GM21381 (cell line): ENCODE measurements around the gene NDUFS1.
"Not testable (repeated sequence)": the region's sequence is repeated elsewhere in the genome, so short reads cannot be mapped to it uniquely, and the experiment has no call there.

ENCODE experiments used
- ATAC-seq: cut with Tn5 transposase; IDR thresholded peaks from one replicate; pipeline ENCODE4 v1.9.1; 2021; ENCODE audit warnings: mild to moderate bottlenecking, moderate library complexity; ENCODE audit not compliant: unreplicated experiment

NDUFS1 gene

DNA sequence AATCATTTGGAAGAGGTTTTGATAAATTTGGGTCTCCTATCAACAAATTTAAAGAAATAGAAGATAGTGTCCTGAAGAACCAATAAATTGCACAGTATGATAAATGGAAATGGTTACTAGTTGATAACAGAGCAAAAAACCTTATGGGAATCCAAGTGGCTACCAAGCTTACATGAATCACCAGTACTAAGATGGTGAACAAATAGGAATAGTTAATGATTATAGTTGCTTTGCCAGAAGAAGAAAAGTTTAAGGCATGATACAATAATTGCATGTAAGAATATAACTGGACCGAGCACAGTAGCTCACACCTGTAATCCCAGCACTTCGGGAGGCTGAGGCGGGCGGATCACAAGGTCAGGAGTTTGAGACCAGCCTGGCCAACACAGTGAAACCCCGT is 53.7 kb downstream of the NDUFS1 start:
- ATAC-seq = no peak

DNA sequence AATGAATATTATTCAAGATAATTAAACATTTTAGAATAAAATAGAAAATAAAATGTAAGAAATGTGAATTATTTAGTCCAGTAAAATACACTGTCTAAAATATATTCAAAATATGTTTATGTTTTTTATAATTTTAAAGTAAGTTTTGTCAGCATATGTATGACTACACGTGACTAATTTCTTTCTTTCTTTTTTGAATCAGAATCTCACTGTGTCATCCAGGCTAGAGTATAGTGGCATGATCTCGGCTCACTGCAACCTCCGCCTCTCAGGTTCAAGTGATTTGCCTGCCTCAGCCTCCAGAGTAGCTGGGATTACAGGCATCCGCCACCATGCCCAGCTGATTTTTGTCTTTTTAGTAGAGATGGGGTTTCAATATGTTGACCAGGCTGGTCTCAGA is 54.2 kb downstream of the NDUFS1 start:
- no peak for ATAC-seq

DNA sequence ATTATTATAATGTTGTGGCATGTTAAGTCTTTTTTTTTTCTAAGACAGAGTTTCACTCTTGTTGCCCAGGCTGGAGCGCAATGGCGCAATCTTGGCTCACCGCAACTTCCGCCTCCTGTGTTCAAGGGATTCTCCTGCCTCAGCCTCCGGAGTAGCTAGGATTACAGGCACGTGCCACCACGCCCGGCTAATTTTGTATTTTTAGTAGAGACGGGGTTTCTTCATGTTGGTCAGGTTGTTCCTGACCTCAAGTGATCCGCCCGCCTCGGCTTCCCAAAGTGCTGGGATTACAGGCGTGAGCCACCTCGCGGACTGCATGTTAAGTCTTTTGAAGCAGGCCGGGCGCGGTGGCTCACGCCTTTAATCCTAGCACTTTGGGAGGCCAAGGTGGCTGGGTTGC is 60.4 kb downstream of the NDUFS1 start:
- ATAC-seq = not testable (repeated sequence)

DNA sequence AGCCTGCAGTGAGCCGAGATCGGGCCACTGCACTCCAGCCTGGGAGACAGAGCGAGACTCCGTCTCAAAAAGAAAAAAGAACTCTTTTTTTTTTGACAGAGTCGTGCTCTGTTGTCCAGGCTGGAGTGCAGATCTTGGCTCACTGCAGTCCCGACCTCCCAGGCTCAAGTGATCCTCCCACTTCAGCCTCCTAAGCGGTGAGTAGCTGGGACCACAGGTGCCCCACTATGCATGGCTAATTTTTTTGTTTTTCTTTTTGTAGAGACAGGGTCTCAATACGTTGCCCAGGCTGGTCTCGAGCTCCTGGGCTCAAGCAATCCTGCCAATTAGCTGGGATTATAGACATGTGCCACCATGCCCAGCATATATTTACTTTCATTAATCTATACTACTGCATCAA is 60.8 kb downstream of the NDUFS1 start:
- ATAC-seq = no peak

DNA sequence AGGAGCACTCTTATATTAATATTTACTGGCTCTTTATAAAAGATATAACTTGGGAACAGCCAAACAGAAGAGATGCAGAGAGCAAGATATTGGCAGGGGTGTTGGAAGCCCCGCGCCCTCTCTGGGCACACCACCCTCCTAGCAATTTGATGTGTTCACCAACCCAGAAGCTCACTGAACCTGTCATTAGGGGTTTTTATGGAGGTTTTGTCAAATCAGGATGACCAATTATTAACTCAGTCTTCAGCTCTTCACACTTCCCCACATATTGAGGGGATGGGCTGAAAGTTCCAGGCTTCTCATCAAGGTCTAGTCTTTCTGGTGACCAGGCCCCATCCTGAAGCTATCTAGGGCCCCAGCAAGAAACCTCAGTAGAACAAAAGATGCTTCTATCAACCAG is 62.4 kb downstream of the NDUFS1 start:
- ATAC-seq = no peak

DNA sequence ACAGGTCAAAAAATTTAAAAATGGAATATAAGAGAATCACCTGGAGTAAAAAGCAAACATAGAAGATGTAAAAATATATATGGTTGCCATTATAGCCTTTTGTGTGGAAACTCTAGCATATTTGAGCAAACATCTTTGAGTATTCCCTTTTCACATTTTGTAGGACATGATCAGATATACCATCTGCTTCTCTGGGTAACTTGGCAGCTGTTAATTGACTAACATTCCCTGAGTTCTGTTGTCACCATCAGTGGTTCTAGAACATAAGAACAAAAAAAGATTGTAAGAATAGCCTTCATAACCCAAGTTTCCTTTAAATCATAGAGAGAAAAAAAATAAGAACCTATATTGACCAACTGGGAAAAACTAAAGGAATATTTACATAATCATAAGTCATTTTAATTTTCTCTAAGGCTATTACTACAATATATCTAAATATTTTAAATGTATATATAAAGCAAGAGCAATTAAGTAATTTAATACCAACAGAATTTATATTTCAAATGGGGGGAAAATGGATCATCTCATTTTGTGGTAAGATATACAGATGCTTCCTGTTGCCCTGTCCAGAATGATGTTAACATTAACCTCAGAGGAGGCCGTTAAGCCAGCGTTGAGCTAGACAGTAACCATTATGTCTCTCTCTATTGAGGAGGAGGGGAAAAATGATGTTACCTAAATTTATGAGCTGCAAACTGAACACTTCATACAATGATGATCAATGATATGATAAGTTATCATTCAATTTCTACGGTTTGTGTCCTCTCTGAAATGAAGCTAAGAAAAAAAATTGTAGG is 63.5 kb downstream of the NDUFS1 start:
- ATAC-seq = no peak

DNA sequence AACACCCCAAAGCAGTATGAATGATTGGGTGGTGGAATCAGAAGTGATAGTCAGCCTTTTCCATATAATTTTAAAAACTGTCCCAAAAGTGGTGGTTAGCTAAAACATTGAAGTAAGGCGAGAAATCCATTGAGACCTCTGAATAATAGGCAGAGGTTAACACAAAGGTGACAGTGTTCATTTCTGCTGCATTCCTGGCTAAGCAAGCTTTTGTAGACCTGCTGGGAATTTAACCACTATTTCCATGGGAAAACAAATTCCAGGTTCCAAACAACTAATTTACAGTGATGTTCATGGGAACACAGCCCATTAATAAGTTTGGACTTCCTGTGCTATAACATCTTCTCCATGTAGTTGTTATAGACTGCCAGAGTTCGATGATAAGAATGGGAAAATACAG is 66.9 kb downstream of the NDUFS1 start:
- ATAC-seq = no peak

DNA sequence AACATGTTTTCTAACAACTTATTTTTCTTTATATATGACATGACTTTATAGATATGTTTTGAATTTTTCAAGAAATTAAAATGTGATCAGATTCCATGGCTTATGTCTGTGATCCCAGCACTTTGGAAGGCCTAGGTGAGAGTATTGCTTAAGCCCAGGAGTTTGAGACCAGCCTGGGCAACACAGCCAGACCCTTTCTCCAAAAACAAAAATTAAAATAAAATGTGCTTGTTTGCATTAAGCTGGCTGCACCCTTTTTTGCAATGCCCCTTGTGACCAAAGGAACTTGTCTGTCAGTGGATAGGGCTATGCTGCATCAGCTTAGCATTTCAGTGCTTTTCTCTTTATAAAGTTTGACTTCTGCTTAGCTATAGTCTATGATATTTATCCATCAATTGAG is 71.0 kb downstream of the NDUFS1 start:
- ATAC-seq = no peak

DNA sequence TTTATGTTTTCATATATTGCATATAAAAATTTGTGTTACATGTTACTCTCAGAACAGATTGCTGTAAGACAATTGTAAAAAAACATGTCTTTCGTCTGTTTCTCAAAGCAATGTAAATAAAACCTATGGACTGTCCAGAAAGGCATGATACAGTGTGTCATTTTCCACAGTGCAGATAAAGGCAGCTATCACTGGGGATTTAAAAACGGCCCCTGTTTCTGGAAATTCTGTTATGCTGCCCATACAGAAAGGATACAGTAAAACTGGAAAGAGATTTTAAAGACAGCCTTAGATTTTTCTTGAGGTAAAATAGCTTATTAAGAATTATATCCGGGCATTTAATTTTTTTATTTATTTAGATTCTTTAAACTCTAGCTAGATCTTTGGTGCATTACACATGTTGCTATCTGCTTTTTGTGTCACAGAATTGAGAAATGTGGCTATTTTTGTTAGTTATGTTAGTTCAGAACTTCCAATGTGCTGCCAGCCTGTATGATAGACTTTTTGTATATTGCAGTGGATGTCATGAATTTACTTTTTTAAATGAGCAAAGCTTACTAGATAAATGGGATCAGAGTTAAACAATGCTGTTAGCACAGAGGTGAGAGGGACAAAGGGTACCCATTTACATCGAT is 72.4 kb downstream of the NDUFS1 start:
- no peak for ATAC-seq

DNA sequence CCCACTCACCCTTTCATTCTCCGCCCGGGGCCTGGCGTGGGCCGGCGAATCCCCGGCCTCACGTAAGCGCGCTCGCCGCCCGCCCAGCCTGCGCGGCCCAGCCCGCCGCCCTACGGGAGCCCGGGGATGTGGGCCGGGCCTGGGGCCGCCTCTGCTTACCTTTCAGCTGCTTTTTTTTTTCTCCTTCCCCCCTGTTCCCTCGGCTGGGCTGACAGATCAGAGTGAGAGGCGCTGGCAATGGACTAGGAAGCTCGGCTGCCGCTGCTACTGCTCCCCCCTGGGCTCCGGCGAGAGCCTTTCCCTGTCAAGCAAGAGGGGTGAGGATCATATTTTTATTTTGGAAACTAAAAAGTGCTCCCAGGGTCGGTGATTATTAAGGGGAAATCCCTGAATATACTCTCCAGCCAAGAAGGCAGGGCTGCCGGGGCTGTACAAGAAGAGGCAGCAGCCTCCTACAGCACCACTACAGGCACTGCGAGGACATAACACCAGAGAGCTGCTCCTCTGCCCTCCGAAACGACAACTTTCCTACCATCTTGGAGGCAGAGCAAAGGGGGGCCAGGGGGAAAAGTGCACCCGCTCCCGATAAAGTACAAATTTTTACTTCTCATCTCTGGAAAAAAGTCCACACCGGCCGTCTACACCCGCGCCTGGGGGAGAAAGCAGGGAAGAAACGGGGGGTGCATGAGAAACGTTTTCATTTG is 73.3 kb downstream of the NDUFS1 start, which contains the start of gene INO80D:
TSS of gene INO80D (minus strand) at position 433 of the 704 bp plus-strand sequence. CDS start 23,158 bp downstream, outside the sequence.
- ATAC-seq = peak; percentile 73

DNA sequence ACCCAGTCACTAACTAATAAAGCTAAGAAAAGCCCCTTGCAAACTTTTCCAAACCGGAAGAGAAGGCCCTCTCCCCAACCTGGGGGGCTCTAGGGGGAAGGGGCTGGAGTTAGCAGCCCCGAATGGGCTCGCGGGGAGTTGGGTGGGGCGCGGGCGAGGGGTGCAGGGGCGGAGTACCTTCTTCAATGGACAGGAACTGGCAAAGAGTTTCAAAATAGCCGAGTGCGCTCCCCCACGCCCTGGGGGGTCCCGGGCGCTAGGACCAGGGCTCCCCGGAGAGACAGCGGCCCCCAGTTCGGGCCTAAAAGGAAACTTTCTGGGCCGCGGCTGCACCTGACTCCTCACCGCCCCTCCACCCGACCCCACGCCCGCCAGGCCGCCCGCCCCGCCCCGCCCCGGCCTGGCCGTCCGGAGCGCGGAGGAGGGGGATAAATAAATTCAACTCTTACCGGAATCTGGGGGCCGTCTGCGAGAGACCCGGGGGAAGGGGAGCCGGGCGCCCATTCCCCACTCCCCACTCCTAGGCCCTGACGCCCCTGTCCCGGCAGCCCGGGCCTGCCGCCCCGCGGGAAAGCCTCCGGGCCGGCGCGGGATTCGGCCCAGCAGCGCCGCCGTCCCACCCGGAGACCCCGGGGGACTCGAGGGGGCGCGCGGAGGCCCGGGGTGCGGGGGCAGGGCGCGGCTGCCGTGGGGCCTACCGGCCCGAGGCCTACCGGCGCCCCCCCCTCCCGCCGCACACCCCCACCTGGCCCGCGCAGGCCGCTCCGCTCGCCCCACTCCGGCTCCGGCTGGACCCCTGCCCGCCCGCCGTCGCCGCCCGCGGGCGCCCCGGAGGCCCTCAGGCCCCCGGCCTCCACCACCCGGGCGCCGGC is 74.1 kb downstream of the NDUFS1 start:
- ATAC-seq = peak; percentile 35

DNA sequence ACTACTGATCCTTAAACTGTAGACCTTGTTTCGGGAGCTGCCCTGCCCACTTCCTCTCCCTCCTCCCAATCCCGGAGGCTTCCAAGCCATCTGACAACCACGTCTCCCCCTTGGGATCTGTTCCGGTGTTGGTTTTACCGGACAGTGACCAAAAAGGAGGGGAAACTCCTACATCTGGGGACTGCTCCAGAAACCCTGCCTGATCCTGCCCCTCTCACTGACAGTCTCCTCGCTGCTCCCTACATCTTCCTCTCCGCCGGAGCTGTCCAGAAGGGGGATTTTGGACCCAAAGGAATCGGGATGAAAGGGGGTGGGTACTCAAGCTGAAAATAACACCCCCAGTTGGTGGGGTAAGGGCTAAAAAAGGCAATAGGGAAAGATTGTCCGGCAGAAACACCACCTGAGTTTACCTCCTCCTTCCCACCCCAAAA is 74.8 kb downstream of the NDUFS1 start:
- no peak for ATAC-seq

DNA sequence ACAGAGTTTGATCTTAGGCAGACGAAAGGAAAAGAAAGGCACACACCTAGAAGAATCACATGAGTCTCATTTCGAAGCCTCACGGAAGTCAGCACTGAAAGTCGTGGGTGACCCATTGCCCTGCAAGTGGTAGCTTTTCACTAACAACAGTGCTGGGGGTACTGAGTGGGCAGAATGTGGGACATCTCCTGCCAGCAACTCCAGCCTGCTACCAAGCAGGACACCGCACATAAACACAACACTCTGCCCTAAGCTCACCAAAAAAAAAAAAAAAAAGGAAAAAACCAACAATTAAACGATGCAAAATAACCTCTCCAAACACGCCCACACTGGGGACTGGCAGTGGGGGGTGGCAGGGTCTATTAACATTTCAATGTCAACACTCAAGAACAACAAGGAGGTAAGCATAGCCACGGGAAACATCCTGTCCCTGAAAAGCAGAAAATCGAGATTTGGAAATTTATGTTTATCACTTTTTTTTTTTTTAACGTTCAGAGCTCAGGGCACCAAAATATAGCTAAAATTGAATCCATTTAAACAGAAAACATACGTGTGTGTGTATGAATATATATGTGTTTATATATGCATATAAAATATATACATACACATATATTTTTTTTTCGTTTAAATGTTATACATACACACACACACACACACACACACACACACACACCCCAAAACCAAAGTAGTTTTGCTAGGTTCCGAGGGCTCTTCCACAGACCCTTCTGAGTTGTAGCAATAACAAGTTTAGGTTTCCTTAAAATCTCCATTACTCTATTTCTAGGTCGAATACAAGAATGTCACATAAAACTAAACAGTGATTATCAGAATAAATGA is 75.4 kb downstream of the NDUFS1 start:
- ATAC-seq = no peak

DNA sequence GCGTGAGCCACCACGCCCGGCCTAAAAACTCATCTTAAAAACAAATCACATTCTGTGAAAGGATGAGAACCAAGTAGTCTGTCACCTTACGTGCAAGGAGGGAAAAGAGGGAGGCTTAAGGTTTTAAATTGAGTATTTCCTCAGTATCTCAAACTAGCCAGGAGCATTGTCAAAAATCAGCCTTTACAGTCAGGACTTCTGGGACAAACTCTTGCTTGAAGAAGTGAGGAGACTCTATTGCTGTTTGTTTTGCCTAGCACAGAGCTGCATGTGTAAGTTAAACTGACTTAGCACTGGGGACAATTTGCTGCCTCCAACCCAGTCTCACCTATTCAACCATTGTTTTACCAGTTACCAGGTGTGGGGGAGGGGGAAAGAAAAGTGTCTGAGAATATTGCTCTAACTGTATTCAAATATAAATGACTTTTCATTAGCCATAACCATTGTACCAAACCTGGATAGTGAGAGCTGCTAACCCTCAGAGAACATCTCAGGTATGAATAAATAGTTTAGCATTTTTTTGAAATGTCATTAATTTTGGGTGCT is 76.9 kb downstream of the NDUFS1 start:
- ATAC-seq = no peak

DNA sequence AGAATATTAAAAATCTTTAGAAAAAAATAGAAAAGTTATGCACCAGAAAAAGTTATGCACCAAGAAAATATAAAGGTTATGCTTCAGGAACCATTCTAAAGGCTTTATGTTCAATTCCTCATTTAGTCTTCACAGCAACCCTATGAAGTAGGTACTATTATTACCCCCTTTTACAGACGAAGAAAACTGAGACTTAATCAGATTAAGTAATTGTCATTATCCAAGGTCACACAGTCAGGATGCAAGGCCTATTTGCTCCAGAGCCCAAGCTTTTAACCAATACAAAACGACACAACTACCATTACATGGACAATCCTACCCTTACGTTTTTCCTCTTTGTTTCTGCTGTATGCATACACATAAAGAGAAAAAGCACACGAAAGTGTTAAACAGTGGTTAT is 78.3 kb downstream of the NDUFS1 start:
- ATAC-seq = no peak

DNA sequence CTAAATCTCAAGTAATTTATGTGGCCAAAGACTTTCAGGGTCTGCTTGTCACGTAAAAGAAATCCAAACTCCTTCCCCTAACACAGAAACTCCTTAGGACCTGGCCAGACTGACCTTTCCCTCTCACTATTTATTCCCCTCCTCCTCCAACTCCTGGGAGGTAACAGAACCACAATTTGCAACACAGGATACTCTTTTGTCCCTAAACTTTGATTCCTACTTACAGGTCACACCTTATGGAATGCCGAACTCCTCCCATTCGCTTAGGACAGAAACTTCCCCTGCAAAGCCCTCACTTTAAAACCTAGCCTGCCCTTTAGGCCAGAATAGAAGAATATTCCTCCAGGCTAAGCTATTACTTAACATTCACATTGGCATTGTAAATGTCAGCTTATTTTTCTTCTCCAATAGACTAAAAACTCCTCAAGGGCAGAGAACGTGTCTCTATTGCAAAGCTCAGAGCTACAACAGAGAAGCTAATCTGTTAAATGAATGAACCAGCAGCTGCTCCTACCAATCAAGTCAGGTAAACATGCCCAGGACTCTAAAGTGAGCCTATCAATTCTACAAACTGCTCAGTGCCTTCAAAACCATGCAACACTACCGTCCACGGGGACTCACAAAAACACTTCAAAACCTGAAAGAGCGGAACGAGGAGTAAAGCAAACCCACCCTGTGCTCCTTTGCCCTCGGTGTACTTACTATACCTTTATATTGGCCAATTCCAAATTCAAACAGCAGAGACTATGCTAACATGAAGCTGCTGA is 79.4 kb downstream of the NDUFS1 start:
- no peak for ATAC-seq

DNA sequence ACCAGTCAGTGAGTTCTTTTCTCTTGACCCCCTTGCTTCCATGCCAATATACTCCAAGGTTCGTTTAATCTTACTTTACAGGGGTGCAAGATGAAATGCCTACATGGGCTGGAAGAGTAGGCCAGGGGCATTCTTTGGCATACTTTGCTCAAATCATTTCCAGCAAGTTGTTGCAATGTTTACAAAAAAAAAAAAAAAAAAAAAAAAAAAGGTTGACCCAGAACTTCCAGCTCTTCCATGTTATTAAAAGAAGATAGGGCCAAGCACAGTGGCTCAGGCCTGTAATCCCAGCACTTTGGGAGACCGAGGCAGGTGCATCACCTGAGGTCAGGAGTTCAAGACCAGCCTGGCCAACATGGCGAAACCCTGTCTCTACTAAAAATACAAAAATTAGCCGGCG is 81.4 kb downstream of the NDUFS1 start:
- not testable (repeated sequence) for ATAC-seq

DNA sequence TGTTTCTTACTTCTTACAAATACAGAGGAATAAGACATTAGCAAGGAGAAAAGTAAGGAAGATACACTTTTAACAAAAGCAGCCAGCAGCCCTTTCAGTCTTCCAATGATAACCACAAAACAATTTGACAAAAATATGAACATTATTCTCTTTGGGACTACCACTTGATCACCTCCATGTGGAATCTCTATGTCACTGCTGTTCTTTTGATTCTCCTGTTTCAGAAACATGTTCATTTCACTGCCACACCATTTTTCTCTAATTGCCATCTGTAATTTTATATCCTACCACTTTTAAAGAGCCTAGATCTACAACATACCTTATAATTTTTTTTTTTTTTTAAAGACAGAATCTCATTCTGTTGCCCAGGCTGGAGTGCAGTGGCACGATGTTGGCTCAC is 84.1 kb downstream of the NDUFS1 start:
- ATAC-seq = no peak

DNA sequence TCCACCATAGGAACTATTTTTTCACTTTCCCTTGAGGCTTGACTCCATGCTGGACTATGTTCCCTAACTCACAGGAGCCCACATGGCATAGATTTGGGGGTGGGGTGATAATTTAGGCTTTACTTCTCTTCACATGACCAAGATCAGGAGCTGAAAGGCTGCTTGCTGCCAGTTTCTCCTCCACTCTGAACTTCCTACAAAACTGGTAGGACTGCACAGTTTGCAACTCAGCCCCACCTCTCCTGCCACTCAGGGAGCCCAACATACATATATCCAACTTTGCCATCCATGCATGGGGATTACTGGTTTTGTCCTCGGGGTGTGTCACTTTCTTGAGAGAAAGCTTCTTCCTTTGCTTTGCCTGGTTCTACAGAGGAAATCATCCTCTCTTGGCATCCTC is 87.4 kb downstream of the NDUFS1 start:
- no peak for ATAC-seq
